Large intestine (tissue), 3 donors: ENCODE results near the gene ESPN. TPM values are rescaled to one million over a fixed set of nuclear protein-coding genes. Genes with fewer than 3 reads are reported as not detected.
A peak's percentile ranks its signal among the peaks of the same experiment; 100 is the strongest.

Experiments used
- DNase-seq, 2 donors: peaks; one replicate each; pipeline versions ENCODE4 v3.0.0 to v3.0.0-alpha.2; 2013
- H3K27ac ChIP-seq: one replicate; pipeline ENCODE4 v1.5.1; 2013; ENCODE audit warnings: low read length
- H3K27me3 ChIP-seq: 2 replicates; pipeline ENCODE4 v1.6.1; 2013; ENCODE audit warnings: low read length; ENCODE audit not compliant: control insufficient read depth, insufficient read depth
- H3K36me3 ChIP-seq: 2 replicates; pipeline ENCODE4 v1.6.1; 2013; ENCODE audit warnings: low read length; ENCODE audit not compliant: control insufficient read depth, insufficient read depth
- H3K4me1 ChIP-seq: one replicate; pipeline ENCODE4 v1.6.1; 2013; ENCODE audit warnings: low read length; ENCODE audit not compliant: control insufficient read depth, insufficient read depth
- H3K4me3 ChIP-seq: one replicate; pipeline ENCODE4 v1.5.1; 2013; ENCODE audit warnings: low read length
- H3K9me3 ChIP-seq: one replicate; pipeline ENCODE4 v1.6.1; 2013; ENCODE audit warnings: mild to moderate bottlenecking, low read depth, low read length, moderate library complexity; ENCODE audit not compliant: control insufficient read depth
- WGBS: methylation state at CpG from one replicate; pipeline ENCODE4 v1.1.5; 2013; ENCODE audit warnings: low lambda C conversion rate; ENCODE audit not compliant: insufficient coverage; 5-methylcytosine and 5-hydroxymethylcytosine counted together
- polyA plus RNA-seq: library from polyadenylated mRNA; unstranded; fragments of 120-200 nt; gene quantifications from one replicate; pipeline ENCODE4 v1.2.1, GENCODE V29; 2013

ESPN gene
- polyA plus RNA-seq, 1 donor, result 256 TPM

- no peak overlapping the region for H3K27ac ChIP-seq
- no CpG with 5 or more reads among the region's 7 CpGs for WGBS
- peaks cover 41% of the 10 kb centered on the region for H3K4me1 ChIP-seq
- no peak for DNase-seq
- peaks cover 16% of the 10 kb centered on the region for H3K27me3 ChIP-seq
- no peak overlapping the region for H3K4me3 ChIP-seq
- H3K36me3 ChIP-seq, result no peaks in the 10 kb centered on the region
- peaks cover 2% of the 10 kb centered on the region for H3K9me3 ChIP-seq
Measured at GRCh38 chr1:6483761-6484117, 59.2 kb downstream of the ESPN start.

GRCh38 chr1:6484826-6485167, 60.2 kb downstream of the ESPN start:
- Histone ChIP-seq H3K36me3 (no peaks in the 10 kb centered on the region), H3K4me1 (peaks cover 43% of the 10 kb centered on the region), H3K27me3 (peaks cover 16% of the 10 kb centered on the region), H3K9me3 (peaks cover 2% of the 10 kb centered on the region), H3K4me3 (peak overlapping the region; percentile 48), H3K27ac (no peak overlapping the region)
- no CpG with 5 or more reads among the region's 13 CpGs for WGBS
- no peak for DNase-seq

GRCh38 chr1:6485168-6486101, 60.9 kb downstream of the ESPN start:
- DNase-seq, result peak in 1 of 2 donors; percentile 47
- H3K27ac ChIP-seq, result no peak overlapping the region
- peaks cover 16% of the 10 kb centered on the region for H3K27me3 ChIP-seq

GRCh38 chr1:6486433-6487011, 61.9 kb downstream of the ESPN start:
- Histone ChIP-seq H3K27ac (no peak overlapping the region), H3K4me3 (no peak overlapping the region), H3K27me3 (peaks cover 16% of the 10 kb centered on the region), H3K9me3 (peaks cover 6% of the 10 kb centered on the region), H3K36me3 (no peaks in the 10 kb centered on the region), H3K4me1 (peaks cover 42% of the 10 kb centered on the region)
- WGBS, result no CpG with 5 or more reads among the region's 15 CpGs
- peak; percentile 79 to 81 for DNase-seq

More at GRCh38 chr1:6485168-6486101, 60.9 kb downstream of the ESPN start:
- H3K4me3 ChIP-seq, result peak overlapping the region; percentile 48
- H3K4me1 ChIP-seq, result peaks cover 42% of the 10 kb centered on the region
- WGBS, result no CpG with 5 or more reads among the region's 80 CpGs
- H3K36me3 ChIP-seq, result no peaks in the 10 kb centered on the region
- H3K9me3 ChIP-seq, result peaks cover 2% of the 10 kb centered on the region

- H3K4me1 ChIP-seq, result peaks cover 34% of the 10 kb centered on the region
- WGBS, result no CpG with 5 or more reads among the region's 14 CpGs
Measured at GRCh38 chr1:6487804-6488484, 63.4 kb downstream of the ESPN start.

GRCh38 chr1:6488602-6489382, 64.2 kb downstream of the ESPN start:
- Histone ChIP-seq H3K9me3 (peaks cover 3% of the 10 kb centered on the region), H3K4me1 (peaks cover 25% of the 10 kb centered on the region), H3K36me3 (no peaks in the 10 kb centered on the region), H3K4me3 (no peak overlapping the region), H3K27me3 (peaks cover 16% of the 10 kb centered on the region), H3K27ac (no peak overlapping the region)
- DNase-seq, result no peak
- no CpG with 5 or more reads among the region's 13 CpGs for WGBS

More at GRCh38 chr1:6487804-6488484, 63.4 kb downstream of the ESPN start:
- H3K27me3 ChIP-seq, result peaks cover 16% of the 10 kb centered on the region
- H3K36me3 ChIP-seq, result no peaks in the 10 kb centered on the region
- H3K4me3 ChIP-seq, result no peak overlapping the region
- no peak for DNase-seq
- no peak overlapping the region for H3K27ac ChIP-seq
- peaks cover 6% of the 10 kb centered on the region for H3K9me3 ChIP-seq

- WGBS, result no CpG with 5 or more reads among the region's 9 CpGs
- H3K27me3 ChIP-seq, result peaks cover 14% of the 10 kb centered on the region
- peaks cover 3% of the 10 kb centered on the region for H3K9me3 ChIP-seq
- H3K27ac ChIP-seq, result no peak overlapping the region
- no peak overlapping the region for H3K4me3 ChIP-seq
- no peak for DNase-seq
- H3K36me3 ChIP-seq, result no peaks in the 10 kb centered on the region
- H3K4me1 ChIP-seq, result peaks cover 25% of the 10 kb centered on the region
Measured at GRCh38 chr1:6489383-6489765, 64.8 kb downstream of the ESPN start.

- peaks cover 25% of the 10 kb centered on the region for H3K4me1 ChIP-seq
- no CpG with 5 or more reads among the region's 21 CpGs for WGBS
Measured at GRCh38 chr1:6489799-6490180, 65.2 kb downstream of the ESPN start.

GRCh38 chr1:6490181-6491080, 65.9 kb downstream of the ESPN start:
- Histone ChIP-seq H3K27me3 (peaks cover 8% of the 10 kb centered on the region), H3K4me3 (peak overlapping the region; percentile 86), H3K9me3 (peaks cover 3% of the 10 kb centered on the region), H3K4me1 (peaks cover 25% of the 10 kb centered on the region), H3K27ac (peak overlapping the region; percentile 65), H3K36me3 (no peaks in the 10 kb centered on the region)
- WGBS, result no CpG with 5 or more reads among the region's 70 CpGs
- peak; percentile 59 to 84 for DNase-seq

More at GRCh38 chr1:6489799-6490180, 65.2 kb downstream of the ESPN start:
- peak; percentile 70 to 80 for DNase-seq
- peak overlapping the region; percentile 86 for H3K4me3 ChIP-seq
- H3K27ac ChIP-seq, result peak overlapping the region; percentile 65
- peaks cover 12% of the 10 kb centered on the region for H3K27me3 ChIP-seq
- no peaks in the 10 kb centered on the region for H3K36me3 ChIP-seq
- H3K9me3 ChIP-seq, result peaks cover 3% of the 10 kb centered on the region
